ENCODE measurements around the gene CRYAB.
A peak's percentile ranks its signal among the peaks of the same experiment; 100 is the strongest.

CRYAB gene

DNA sequence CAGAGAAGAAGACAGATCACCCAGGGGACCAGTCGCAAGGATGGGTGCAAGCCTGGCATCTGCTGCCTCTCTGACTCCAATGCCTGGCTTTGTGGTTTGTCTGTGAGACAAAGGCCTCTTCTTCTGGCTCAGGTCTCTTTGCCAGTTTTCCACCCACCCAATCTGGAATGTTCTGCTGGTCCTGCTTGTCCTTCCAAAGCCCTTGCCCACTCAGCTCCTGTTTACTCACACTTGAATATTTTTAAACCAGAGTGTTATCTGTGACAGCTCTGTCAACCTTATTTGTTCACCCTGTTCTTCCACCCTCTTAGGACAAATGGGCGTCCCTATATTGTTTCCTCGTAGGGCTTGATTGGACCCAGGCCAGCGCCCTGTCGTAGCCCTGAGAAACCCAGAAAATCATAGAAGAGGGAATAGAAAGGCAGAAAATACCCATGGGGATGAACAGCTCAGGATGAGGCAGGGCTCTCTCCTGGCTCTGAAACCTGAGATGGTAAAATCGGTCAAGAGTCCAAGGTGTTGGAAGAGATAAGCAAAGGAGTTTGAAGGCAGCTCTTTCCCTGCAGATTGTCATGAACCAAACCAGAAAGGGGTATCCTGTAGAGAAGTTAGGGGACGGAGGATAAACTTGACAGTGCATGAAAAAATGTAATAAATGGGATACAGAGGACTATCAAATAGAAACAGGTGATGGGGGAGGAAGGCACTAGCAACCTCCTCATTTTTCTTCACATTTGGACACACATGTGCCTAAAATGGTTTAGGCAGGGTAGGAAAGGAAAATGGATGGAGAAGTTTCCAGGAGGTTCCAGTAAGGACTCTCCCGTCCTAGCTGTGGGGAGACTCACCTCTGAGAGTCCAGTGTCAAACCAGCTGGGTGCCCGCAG lies 651 bp downstream of the CRYAB start:
- H3K4me3 ChIP-seq (replicated peaks in 1 of 2; ENCODE audit: low read depth in 2 of 2, low read length in 2 of 2): peak overlapping the region in 1 of 2 donors; percentile 6
- peak in 1 of 2 donors; percentile 51 for DNase-seq (ENCODE audit: low read depth in 2 of 2)
- TF ChIP-seq, protein P1, sequence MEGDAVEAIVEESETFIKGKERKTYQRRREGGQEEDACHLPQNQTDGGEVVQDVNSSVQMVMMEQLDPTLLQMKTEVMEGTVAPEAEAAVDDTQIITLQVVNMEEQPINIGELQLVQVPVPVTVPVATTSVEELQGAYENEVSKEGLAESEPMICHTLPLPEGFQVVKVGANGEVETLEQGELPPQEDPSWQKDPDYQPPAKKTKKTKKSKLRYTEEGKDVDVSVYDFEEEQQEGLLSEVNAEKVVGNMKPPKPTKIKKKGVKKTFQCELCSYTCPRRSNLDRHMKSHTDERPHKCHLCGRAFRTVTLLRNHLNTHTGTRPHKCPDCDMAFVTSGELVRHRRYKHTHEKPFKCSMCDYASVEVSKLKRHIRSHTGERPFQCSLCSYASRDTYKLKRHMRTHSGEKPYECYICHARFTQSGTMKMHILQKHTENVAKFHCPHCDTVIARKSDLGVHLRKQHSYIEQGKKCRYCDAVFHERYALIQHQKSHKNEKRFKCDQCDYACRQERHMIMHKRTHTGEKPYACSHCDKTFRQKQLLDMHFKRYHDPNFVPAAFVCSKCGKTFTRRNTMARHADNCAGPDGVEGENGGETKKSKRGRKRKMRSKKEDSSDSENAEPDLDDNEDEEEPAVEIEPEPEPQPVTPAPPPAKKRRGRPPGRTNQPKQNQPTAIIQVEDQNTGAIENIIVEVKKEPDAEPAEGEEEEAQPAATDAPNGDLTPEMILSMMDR (IDR thresholded peaks at IDR 0.05; ENCODE audit: low read depth, low read length): no peak

DNA sequence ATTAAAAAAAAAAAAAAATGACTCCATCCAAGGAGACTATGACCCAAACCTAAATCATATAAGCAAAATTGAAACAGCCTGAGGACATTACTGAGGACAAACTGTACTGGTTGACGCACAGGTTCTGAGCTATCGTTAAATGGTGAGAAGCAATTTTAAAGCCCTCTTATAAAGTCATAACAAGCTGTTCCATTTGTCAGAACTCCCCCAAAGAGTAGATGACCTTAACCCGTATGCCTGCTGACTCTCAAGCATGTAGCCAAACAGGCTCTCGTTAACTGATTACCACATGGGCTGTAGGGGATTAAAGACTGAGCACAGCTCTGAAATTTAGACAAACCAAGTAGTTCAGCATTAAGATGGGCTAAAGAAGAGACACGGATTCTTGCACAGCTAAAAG lies 2.2 kb downstream of the CRYAB start:
- DNase-seq (ENCODE audit: low read depth in 2 of 2): no peak

DNA sequence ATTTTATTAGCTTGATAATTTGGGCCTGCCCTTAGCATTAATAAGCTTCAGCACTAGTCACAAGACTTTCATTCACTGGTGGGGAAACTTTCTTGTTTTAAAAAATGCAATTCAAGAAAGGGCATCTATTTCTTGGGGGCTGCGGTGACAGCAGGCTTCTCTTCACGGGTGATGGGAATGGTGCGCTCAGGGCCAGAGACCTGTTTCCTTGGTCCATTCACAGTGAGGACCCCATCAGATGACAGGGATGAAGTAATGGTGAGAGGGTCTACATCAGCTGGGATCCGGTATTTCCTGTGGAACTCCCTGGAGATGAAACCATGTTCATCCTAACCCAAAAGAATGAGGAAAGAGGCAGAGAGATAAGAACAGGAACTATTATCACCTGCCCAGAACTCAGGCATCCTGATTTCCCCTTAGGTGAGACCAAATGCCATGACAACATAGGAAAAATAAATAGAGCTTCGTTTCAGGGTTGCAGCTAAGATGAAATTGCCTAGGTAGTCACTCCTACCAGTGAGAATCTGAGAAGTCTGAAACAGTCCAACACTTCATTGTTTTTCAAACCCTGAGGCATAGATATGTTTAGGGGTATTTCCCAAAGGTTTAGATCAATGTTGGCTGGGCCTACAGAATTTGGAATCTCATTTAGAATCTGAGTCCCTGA lies 2.8 kb downstream of the CRYAB start:
- no peak for DNase-seq (ENCODE audit: low read depth in 2 of 2)
- TF ChIP-seq, protein P1 (IDR thresholded peaks at IDR 0.05; ENCODE audit: low read depth, low read length): no peak
- no peak overlapping the region for H3K4me3 ChIP-seq (replicated peaks in 1 of 2; ENCODE audit: low read depth in 2 of 2, low read length in 2 of 2)

More for the DNA sequence above, 2.2 kb downstream of the CRYAB start:
- no peak overlapping the region for H3K4me3 ChIP-seq (replicated peaks in 1 of 2; ENCODE audit: low read depth in 2 of 2, low read length in 2 of 2)
- TF ChIP-seq, protein P1 (IDR thresholded peaks at IDR 0.05; ENCODE audit: low read depth, low read length): no peak

DNA sequence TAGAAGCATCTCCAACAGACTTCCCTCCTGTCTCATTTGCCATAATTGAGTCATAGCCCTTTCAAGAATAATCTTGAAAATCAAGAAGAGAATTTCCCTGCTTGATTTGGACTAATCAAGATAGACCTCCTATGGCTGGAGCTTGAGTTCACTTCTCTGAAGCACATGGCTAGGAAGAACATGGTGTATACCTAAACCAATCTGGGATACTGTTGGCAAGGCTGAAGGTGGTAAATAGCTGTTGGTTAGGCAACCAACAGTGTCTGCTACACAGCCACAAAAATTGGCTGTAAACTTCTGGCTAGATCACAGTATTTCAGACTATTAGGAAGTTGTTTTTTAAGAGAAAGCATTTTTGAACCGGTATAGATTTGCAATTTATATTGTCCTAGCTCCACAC lies 4.9 kb downstream of the CRYAB start:
- TF ChIP-seq, protein P1 (IDR thresholded peaks at IDR 0.05; ENCODE audit: low read depth, low read length): no peak

DNA sequence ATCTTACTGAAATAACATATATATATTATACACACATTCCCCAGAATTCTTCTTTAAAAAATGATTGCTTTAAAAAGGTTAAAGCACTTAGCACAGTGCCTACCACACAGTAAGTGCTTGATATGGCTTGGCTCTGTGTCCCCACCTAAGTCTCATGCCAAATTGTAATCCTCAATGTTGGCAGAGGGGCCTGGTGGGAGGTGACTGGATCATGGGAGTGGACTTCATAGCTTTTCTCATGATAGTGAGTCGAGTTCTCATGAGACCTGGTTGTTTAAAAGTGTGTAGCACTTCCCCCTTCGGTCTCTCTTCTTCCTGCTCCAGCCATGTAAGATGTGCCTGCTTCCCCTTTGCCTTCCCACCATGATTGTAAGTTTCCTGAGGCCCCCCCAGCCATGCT lies 6.2 kb downstream of the CRYAB start:
- DNase-seq (ENCODE audit: low read depth in 2 of 2): peak in 1 of 2 donors; percentile 40
- H3K4me3 ChIP-seq (replicated peaks in 1 of 2; ENCODE audit: low read depth in 2 of 2, low read length in 2 of 2): no peak overlapping the region
- TF ChIP-seq, protein P1 (IDR thresholded peaks at IDR 0.05; ENCODE audit: low read depth, low read length): no peak

More for the DNA sequence above, 4.9 kb downstream of the CRYAB start:
- no peak overlapping the region for H3K4me3 ChIP-seq (replicated peaks in 1 of 2; ENCODE audit: low read depth in 2 of 2, low read length in 2 of 2)
- no peak for DNase-seq (ENCODE audit: low read depth in 2 of 2)

DNA sequence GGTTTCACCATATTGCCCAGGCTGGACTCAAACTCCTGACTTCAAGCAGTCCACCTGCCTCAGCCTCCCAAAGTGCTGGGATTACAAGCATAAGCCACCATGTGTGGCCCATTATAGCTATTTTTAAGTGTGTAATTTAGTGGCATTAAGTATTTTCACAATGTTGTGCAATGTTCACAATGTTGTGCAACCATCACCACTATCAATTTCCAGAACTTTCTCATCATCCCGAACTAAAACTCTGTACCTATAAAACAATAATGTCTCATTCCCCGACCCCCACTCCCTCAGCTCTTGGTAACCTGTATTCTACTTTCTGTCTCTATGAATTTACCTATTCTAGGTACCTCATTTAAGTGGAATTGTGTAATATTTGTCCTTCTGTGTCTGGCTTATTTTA lies 24.7 kb downstream of the CRYAB start:
- TF ChIP-seq, protein P1 (IDR thresholded peaks at IDR 0.05; ENCODE audit: low read depth, low read length): no peak
- no peak for DNase-seq (ENCODE audit: low read depth in 2 of 2)
- no peak overlapping the region for H3K4me3 ChIP-seq (replicated peaks in 1 of 2; ENCODE audit: low read depth in 2 of 2, low read length in 2 of 2)

Measured in cardiac fibroblast (primary cell).